ENCODE data around the gene RANBP1. TPM values are rescaled to one million over a fixed set of nuclear protein-coding genes. Genes with fewer than 3 reads are reported as not detected.
"Not testable (repeated sequence)": the region's sequence is repeated elsewhere in the genome, so short reads cannot be mapped to it uniquely, and the experiment has no call there.

Gene RANBP1
- polyA plus RNA-seq, 4 donors: 182 to 199 (median 190) TPM

DNA sequence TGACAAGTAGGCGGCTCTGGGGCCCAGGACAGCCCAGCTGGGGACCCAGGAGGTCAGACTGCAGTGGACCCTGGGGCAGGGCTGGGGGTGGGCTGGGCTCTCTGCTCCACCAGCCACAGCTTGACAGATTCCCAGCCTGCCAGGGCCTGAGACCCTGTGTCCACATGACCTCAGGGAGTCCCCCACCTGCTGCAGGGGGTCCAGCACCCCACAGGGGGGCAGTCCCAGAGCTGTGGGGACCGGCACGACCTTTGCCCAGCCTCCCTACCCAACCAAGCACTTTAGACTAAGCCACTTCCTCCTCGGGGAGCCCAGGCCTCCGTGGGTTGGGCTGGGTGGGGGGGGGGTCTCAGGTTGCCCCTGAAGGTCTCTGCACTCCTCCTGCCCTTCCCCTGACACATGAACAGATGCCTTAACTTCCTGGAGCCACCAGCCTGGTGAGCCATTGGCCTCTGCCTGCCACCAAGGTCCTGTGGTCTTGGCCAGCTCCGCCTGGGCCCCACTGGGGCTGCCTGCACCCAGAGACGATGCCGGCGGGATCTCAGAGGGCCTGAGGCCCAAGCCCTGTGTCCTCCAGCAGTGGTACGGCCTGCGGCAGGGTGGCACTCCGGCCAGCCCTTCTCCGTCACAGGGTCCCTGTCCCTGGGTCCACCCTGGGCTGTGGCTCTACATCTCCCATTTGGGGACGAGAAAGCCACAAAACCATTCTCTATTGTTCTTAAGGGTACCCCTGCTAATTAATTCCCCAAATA is 31.5 kb downstream of the RANBP1 start:
- no peak for DNase-seq (ENCODE audit: low read depth in 4 of 4, low spot score in 3 of 4)

DNA sequence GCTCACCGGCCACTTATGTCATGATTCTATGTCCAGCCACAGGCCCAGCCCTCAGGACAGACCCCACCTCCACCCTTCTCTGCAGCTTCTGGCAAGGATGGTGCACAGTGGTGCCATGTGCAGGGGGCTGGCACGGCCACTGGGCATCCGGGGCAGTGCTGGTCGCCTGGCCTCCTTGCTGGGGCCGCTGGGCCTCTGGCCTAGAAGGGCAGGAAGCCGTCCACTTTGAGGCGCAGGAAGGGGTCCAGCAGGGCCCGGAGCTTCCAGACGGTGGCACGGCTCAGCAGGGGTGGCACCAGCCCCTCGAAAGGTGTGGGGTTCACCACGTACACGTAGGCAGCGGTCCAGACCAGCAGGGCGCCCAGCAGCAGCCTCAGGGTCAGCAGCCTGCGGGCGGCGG is 32.5 kb downstream of the RANBP1 start:
- DNase-seq (ENCODE audit: low read depth in 4 of 4, low spot score in 3 of 4): no peak

DNA sequence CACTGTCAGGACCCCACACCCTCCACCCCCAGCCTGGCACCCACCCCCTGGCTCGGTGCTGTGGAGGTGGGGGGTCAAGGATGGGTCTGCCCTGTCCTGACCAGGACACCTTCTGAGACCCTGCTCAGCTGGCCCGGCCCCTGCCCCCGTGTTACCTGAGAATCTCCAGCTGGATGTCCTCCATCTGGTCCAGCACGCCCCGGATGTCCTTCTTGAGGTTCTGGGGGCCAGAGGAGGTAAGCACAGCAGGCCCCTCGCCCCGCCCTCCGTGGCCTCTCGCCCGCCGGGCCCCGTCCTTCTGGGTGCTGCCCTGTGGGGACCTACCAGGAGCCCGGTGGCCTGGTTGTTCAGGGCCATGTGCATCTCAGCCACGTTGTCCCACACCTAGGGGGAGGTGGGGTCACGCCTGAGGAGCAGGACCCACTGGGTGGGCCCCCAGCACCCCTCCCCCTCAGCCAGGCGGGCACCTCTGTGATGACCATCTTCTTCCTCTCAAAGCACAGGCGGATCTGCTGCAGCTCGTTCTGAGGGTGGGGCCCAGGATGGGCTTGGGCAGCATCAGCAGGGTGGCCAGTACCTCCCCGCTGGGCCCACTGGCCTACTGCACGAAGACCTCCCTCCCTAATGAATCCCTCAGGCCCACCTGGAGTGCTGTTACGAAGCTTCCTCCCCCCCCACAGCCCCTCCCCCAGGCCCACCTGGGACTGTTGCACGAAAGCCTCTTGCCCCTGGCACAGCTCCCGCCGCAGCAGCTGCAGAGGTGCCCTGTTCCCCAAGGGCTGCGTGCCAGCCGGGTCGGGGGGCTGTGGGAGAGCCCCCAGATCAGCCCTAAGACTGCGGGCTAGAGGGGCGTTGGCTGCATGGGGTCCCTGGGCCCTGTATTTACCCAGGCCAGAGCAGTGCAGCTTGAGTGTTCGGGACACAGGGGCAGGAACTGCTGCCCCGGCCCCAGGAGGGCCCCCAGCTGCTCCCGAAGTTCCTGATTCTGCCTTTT is 33.6 kb downstream of the RANBP1 start:
- DNase-seq (ENCODE audit: low read depth in 4 of 4, low spot score in 3 of 4): no peak

DNA sequence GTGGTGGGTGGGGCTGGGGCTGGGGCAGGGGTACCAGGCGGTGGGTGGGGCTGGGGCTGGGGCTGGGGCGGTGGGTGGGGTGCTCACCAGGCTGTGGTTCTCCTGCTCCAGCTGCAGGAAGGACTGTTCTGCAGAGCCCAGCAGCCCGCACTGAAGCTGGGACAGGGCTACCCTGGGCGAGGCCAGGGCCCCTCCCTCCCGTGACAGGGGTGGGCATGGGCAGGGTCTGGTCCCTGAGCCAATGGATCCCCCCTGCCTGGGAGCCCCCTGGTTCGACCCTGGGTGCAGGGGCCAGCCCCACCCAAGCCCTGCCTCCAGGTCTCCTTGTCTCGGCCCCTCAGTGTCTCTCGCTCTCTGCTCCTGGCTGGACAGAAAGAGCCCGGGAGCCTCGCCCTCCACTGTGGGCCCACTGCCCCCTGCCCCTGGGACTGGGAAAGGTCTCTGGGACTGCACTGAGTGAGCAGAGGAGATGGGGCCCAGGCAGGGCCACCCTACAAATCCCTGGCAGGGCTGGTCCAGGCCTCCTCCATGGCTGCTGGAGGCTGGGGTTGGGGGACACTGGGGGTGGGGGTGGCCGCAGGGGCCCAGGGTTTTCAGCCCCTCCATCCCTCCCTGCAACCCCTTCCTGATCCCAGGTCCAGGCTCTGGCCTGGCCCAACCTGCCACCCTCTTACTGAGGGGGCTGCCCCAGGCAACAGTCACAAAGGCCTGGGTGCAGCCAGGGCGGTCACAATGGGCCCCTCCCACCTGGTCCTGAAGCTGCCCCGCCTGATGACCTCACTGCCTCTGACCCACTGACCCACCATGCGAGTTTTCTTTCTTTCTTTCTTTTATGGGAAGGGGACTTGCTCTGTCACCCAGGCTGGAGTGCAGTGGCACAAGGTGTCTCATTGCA is 34.7 kb downstream of the RANBP1 start, which contains the start of gene CCDC188:
TSS of gene CCDC188 (minus strand) at position 675 of the 895 bp plus-strand sequence. CDS start at position 606, 69 bp downstream.
- DNase-seq (ENCODE audit: low read depth in 4 of 4, low spot score in 3 of 4): no peak

DNA sequence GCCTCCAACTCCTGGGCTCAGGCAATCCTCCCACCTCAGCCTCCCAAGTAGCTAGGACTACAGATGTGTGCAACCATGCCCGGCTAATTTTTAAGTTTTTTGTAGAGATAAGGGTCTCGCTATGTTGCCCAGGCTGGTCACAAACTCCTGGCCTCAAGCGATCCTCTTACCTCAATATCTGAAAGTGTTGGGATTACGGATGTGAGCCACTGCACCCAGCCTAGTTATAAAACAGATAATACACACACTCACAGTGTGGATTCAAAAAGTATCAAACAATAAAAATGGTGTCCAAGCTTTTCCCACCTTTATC is 35.3 kb downstream of the RANBP1 start:
- no peak for DNase-seq (ENCODE audit: low read depth in 4 of 4, low spot score in 3 of 4)

DNA sequence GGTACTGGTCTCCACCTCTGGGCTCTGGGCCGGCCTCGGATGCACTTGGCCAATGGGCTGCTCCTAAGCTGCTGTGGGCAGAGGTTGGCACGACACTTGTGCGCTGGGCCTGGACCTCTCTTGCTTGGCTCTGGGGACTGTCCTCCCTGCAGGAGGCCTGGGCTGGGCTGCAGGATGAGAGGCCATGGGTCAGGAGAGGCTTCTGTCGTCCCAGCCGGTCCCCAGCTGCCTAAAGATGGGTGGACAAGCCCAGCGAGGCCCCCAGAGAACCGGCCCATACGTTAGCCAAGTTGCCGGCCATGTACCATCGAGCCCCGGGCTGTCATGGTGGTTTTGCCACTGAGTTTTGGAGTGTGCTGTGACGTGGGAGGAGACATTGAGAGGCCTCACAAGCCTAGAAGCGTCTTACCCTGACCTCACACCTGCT is 36.6 kb downstream of the RANBP1 start:
- DNase-seq (ENCODE audit: low read depth in 4 of 4, low spot score in 3 of 4): no peak

DNA sequence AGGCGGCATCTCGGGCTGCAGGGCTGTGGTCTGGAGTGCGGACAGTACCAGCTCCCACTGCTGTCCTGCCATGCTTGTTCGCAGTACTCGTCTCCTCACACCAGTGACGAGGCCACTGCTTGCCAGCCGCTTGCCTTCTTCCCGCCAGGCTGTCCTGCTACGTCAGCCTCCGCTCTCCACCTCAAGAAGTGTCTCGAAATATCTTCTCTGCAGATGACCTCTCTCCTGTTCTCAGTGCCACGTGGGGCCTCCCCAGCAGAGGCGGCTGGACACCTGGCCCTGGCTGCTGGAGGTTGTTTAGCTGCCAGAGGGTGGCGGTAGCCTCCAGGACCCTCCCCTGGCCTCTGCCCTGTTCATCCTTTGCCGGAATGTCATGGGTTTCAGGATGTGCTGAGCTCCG is 38.0 kb downstream of the RANBP1 start:
- no peak for DNase-seq (ENCODE audit: low read depth in 4 of 4, low spot score in 3 of 4)

DNA sequence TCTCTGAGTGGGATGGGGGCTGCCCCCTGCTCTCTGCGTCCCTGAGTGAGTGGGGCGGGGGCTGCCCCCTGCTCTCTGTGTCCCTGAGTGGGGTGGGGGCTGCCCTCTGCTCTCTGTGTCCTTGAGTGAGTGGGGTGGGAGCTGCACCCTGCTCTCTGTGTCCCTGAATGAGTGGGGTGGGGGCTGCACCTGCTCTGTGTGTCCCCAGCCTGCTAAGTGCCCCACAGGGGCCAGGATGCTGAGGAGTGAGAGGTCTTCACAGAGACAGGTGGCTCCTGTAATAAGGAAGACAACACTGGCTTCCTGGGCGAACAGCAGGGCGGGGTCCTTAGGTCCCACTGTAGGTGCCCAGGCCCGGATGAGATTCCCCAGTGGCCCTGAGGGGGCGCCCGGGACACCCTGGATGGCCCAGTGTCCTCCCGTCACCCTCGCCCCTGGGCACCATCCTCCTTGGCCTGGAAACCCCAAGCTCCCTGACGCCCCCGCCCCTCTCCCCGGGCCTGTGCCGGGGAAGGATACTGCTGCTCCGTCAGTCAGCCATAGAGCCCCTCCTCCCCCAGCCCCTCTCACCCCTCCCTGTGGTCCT is 38.8 kb downstream of the RANBP1 start:
- no peak for DNase-seq (ENCODE audit: low read depth in 4 of 4, low spot score in 3 of 4)

DNA sequence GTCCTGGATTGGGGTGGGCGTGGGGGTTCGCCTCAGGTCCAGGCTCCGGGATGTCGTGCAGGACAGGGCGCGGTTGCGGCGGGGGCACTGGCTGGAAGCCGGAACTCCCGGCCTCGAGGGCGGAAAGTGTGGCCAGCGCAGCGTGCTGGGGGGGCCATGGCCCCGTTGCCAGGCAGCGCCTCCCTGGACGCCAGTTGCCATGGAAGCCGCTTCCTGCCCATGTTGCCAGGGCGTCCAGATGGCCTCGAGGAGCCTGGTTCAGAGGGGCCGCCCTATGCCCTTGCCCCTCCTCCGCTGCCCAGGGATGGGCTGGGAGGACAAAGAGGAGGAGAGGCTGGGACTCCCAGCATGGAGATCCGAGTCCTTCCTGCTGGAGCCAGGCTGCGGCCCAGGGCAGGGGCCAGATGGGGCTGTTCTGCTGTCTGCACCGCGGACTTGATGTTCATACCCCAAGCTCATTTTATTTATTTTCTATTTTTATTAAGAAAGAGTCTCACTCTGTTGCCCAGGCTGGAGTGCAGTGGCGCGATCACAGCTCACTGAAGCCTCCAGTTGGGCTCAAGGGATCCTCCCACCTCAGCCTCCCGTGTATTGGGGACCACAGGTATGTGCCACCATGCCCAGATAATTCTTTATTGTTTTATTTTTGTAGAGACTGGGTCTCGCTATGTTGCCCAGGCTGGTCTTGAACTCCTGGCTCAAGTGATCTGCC is 39.6 kb downstream of the RANBP1 start:
- no peak for DNase-seq (ENCODE audit: low read depth in 4 of 4, low spot score in 3 of 4)

DNA sequence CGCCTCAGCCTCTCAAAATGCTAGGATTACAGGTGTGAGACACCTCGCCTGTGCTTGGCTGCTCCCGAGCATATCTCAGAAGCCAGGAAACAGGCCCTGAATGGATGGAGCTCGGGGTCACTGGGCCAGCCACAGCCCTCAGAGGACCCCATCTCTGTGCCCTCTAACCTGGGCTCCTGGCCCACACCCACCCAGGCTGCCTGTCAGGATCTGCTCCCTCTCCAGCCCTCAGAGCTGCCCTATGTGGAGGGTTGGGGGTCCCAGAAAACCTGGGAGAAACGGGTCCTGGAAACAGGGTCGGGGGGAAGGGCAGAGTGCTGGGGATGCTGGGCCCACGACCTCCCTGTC is 40.1 kb downstream of the RANBP1 start:
- no peak for DNase-seq (ENCODE audit: low read depth in 4 of 4, low spot score in 3 of 4)

DNA sequence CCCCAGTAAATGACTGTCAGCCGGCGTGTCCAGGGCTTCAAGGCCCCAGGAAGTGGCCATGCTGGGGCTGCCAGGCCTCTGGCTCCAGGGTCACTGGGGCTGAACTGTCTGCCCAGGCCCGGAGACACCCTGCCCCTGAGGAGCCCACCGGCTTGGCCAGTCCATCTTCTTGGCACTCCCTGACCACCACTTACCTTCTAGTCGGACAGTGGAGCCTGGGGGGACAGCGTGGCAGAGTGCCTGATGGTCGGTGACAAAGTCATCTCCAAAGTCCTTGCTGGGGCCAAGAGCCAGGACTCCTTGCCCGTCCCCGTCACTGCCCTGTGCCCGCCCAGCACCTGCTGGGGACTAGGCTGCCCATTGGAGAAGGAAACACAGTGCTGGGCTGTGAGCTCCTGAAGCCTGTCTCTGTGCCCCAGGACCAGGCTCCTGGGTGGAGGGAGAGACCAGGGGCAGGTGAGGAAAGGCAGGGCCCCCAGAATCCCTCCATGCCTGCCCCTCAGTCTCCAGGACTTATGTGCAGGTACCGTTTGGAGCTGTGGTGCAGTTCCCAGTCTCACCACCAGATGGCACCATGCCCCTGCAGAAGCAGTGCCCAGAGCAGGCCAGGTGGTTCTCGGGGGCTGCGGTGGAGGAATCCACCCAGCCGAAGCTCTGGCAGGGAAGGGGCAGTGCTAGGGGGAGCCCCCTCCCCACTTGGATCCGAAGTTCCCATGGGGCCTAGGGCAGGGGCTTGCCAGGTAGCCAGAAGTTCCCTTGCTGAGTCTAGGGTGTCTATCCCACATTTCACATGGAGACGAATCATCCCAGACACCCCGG is 40.9 kb downstream of the RANBP1 start:
- peak; percentile 56 to 83 (median 60) for DNase-seq (ENCODE audit: low read depth in 4 of 4, low spot score in 3 of 4)

DNA sequence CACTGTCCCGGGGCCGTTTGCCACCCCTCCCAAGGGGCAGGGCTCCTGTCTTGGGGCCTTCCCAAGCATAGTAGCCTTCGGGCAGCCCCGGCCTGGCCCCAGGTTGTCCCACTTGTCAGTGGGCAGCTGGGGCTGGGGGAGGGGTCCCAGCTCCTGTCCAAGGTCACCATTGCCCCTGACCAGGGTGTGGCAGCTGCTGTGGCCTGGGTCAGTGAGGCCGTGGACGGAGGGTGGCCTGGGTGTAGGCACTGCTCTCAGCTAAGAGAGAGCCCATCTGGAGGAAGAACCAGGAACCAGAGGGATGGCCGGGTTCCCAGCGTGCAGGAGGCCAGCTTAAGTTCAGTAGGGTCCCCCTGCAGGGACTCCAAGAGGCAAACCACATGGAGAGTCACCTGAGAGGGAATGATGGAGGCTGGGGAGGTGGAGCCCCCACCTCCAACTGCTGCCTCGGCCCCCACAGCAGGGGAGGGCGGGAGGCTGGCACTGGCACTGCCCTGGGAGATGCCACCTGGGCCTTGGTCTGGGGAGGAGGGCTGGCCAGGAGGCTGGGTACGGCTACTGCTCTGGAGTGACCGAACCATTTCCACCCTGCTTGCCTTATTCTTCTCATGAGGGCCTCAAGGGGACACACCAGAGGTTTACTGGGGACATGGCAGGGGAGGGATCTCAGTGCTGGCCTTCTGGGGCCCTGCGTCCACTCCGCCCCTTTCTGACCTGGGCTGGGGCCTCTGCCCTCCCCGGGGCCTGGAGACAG is 41.7 kb downstream of the RANBP1 start:
- DNase-seq (ENCODE audit: low read depth in 4 of 4, low spot score in 3 of 4): no peak

DNA sequence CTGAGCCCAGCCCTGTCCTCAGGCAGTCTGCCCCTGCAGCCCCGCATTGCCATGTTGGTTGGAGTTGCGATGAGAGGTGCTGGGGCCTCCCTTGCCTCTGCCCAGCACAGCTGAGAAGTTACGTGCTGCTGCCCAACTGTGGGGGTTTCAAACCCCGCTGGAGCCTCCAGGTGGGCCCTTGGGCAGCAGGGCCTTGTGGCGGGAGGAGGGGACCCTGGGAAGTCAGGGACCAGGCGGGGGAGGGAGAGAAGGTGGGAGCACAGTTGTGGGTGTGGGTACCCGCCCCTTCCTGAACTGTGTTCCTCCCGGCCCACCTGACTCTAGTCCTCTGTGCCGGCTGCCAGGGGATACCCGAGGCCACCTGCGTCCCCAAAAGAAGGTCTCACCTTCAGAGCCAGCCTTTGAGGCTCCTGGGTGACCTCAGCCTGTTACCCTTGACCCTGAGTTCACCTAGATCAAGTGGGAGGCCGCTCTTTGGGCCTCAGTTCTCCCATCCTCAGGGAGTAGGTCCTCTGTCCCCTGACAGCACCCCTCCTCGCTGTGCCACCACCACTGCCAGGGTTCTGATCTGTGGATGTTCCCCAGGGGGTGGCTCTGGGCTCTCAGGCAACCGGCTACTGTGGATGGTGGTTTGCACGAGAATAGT is 42.6 kb downstream of the RANBP1 start:
- no peak for DNase-seq (ENCODE audit: low read depth in 4 of 4, low spot score in 3 of 4)

DNA sequence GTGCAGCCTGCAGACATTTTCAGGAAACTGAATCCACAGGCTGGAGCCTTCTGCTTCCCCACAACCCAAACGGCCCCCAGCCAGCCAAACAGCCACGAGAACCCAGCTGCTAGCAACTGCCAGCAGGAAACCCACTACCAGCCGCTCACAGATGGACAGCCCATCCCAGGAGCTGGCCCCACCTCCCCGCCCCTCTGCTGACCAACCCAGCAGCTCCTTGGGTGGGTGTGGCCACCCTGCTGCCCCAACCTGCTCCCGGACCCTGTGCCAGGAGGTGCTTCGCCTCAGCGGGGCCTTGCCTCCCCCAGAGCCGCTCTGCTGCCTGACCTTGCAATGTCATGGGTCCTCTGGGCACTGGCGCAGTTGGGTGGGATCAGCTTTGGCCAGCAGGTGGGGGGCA is 43.2 kb downstream of the RANBP1 start:
- no peak for DNase-seq (ENCODE audit: low read depth in 4 of 4, low spot score in 3 of 4)

DNA sequence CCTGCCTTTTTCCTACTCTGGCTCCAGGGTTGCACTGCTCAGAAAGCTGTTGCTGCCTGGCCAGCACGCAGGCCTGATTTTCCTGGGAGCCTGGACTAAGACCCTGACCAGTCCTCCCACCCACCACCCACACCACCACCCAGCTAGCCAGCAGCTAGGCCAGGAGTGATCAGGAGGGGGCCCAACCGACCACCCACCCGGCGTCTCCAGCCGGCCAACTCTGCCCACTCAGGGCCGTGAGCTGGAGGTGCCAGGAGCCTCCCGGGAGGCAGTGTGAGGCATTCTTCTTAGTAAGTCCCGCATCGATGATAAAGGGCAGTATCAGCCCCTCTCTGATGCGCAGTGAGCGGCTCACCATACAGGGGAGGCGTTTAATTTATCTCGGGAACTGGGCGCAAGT is 43.6 kb downstream of the RANBP1 start:
- DNase-seq (ENCODE audit: low read depth in 4 of 4, low spot score in 3 of 4): not testable (repeated sequence)

DNA sequence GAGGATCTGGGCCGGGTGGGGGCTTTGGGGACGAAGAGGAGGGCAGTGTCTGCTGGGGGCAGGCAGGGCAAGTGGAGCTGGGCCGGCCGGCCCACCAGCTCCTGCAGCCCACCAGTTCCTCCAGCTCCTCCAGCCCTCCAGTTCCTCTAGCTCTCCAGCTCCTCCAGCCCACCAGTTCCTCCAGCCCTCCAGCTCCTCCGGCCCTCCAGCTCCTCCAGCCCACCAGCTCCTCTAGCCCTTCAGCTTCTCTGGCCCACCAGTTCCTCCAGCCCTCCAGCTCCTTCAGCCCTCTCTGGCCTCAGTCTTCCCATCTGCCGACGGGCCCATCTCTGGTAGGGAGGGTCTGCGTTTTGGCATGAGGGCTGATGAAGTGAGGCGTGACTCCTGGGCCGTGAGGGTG is 44.1 kb downstream of the RANBP1 start:
- no peak for DNase-seq (ENCODE audit: low read depth in 4 of 4, low spot score in 3 of 4)

DNA sequence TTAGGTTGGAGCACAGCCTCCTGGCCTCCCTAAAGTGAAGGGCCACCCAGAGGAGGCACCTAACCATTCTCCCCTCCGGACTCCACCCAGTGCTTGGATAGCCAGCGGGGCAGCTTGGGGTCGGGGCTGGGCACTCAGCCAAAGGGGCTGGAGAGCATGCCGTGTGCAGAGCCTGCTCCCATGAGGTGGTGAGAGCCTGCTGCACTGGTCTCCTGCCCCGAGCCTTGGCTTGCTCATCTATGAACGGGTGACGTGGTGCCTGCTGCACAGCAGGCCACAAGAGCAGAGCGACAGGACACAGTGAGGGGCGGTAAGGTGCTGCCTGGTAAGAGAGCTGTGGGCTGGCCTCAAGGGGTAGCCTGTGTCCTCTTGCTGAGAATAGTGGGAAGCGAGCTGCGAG is 49.0 kb downstream of the RANBP1 start:
- DNase-seq (ENCODE audit: low read depth in 4 of 4, low spot score in 3 of 4): no peak

DNA sequence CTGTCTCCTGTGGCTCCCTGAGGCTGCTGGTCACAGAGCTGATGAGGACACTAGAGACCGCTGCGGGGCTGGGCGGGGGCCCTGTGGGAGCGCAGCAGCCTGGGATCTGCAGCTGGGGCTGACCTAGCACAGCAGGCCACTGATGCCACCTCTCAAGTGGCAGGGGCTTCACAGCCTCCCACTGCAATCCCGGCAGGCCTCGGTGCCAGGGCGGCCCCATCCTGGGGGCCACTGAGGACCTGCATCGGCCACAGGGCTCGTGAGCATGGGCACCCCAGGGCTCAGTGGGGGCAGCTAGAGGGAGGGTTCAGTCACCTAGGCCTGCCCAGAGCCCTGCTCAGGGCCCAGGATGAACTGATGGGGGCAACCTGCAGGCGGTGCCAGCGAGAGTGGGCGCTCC is 49.5 kb downstream of the RANBP1 start:
- DNase-seq (ENCODE audit: low read depth in 4 of 4, low spot score in 3 of 4): no peak
